SKM-1 treated with dmso at 0.1 percent for 144 hours (cell line): ENCODE measurements around the gene UBR4.
A peak's percentile ranks its signal among the peaks of the same experiment; 100 is the strongest.
"Not testable (repeated sequence)": the region's sequence is repeated elsewhere in the genome, so short reads cannot be mapped to it uniquely, and the experiment has no call there.

ENCODE experiments used
- DNase-seq: peaks from one replicate; lab custom pipeline; 2025; ENCODE audit not compliant: unreplicated experiment; lab: John Stamatoyannopoulos, UW

The UBR4 gene

DNA sequence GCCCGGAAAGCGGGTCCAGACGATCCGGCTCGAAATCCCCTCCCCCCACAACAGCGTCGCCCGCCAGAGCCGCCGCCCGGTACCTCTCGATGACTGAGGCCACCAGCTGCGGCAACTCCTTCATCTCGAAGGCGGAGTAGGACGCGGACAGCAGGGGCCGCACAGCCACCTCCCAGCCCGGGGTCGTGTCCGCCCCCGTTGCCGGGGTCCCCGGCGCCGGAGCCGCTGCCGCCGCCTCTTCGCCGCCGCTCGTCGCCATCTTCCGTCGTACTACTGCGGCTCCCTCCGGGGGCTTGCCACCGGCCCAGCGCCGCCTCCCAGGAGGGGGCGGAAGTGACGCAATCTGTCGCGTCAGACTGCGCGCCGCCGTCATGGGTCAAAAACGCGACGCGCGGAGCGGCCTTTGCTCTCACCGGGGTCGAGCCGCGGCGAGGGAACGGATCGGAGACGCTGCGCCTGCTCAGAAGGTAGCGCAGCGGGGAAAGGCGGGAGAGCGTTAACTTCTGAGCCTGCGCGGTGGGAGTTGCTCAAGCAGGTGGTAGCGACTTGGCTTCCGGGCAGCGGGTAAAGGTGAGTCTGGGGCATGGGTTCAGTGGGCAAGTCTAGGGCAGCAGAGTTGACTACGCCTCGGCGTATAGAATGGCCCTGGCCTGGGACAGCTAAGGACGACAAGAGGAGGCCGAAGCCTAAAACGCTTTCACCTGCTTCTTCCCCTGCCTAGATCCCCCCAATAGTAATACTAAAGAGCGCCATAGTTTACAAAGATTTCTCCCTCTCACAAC is at the start of gene UBR4:
Gene UBR4 (minus strand): TSS at position 277 of the 782 bp plus-strand sequence. CDS start 18 bp downstream, at position 259.
- peak; percentile 94 for DNase-seq

- no peak for DNase-seq
Observed at GRCh38 chr1:19258353-19258752, 48.3 kb upstream of the UBR4 start.

DNA sequence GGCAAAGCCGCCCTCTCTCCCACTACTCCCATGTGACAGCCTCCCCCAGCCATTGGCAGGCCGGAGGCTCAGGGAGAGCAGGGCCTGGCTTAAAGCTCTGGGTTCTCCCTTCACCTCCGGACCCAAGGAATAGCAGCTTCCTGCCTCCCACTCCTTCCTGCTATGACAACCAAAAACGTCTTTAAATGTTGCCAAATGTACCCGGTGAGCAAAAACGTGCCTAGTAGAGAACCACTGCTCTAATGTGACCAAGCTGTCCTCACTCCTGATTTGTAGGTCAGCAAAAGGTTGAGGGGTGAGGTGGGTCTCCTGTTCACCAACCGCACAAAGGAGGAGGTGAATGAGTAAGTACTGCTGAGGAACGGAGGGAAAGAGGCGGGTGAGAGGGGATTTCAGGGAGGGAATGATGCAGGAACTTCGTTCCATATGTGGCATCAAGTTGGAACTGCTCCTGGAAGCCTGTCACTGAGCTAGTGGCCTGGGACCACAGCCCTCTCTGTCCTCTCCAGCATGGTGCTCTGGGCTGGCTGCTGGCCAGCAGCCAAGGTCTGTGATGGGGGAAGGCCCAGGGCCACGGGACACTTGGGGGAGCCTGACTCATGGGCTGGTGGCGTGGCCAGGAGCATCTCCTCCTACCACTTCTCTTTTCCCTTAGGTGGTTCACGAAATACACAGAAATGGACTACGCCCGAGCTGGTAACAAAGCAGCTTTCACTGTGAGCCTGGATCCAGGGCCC is 47.3 kb upstream of the UBR4 start:
- DNase-seq = no peak

GRCh38 chr1:19256301-19256700 is 46.2 kb upstream of the UBR4 start:
- not testable (repeated sequence) for DNase-seq

DNA sequence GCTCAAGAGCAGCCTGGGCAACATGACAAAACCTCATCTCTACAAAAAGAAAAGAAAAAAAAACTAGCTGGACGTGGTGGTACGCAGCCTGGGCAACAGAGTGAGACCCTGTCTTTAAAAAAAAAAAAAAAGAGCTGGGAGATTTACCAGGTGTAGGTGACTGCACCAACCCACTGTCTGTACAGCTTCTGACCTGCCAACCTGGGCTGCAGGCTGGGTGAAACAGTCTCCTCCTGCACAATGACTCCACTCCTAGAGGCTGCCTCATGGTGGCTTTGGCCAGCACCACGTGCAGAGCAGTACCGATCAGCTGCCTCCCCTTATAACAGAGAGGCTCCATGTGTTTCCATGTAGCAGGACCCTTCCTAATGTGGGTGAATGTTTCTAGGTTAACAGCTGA is 45.2 kb upstream of the UBR4 start:
- no peak for DNase-seq

DNA sequence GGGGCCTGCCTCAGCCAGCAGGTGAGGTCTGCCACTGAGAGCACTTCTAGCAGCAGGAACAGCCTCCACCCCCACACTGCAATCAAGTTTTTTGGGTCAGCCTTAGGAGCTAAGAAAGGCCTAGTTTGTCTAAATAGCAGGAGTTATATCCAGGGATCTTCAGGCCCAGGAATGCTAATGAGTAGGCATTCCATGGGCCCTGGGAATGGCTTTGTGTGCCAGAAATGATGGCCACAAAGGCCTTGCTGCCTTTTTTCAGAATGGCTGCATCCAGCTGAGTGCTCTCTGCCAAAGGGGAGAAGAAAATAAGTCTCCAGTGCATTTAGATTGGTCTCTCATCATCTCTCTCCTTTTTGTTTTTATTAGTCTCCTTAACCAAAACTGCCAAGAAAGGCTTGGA is 44.4 kb upstream of the UBR4 start:
- no peak for DNase-seq

GRCh38 chr1:19251305-19252196 is 41.5 kb upstream of the UBR4 start, which contains the start of the genes EMC1 and MRTO4:
TSS of gene EMC1 (minus strand) at chr1:19251524. CDS start at chr1:19251509, 15 bp downstream.
TSS of gene MRTO4 (plus strand) at chr1:19251805. CDS start at chr1:19251836, 31 bp downstream.
- DNase-seq = peak; percentile 85

GRCh38 chr1:19250629-19251304 is 40.7 kb upstream of the UBR4 start:
- DNase-seq = no peak

DNA sequence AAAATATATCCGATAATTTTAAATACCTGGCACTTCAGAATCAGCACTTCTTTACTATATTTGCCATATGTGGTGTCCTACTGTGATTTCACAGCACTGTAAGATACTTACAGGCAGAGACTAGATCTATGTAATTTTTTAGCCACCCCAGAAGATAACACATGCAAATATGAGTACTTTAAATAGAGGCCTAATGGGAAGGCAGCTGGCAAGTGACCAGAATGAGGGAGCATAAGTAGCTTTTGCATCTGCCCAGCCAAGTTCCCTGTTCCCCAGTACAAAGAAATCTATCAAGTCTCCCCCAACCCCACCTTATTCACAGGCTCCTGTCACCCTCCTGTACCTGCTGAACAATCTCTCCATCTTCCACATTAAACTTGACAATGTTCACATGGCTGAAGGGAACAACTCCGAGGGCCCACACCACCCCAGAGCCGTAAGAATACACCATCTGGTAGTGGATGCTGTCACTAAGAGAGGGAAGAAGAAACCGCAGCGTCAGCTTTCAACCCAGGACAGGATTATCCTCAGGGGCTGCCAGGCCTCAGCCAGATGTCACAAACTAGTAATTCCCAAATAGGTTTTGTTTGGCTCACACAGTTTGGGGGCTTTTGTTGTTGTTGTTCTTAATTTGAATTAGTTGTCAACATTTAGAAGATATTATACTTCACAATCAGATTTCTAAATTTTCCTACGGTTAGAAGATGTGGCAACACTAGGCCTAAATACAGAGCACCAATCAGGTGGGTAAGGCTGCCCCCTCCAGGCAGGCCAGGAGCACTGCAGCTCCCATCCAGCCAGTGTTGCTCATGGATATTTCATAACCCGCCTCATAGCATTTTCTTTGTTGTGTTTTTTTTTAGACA is 30.8 kb upstream of the UBR4 start:
- peak; percentile 67 for DNase-seq

DNA sequence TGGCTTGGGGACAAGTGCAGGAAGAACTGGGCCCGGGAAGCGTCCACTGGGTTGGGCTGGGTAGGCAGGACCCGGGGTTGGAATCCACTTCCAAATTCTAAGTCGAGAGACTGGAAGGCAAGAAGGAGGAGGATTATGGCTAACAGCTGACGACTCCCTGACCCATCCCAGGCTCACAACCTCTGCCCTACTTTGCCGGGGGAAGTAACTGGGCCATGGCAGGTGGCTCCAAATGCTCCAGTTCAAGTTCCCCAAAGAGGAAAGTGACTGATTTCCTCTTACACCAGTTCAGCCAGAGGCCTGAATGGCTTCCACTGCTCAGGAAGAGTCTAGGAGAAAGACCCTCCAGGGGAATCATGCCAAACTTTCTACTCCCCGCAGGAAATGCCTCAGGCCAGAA is 29.8 kb upstream of the UBR4 start:
- DNase-seq = no peak

DNA sequence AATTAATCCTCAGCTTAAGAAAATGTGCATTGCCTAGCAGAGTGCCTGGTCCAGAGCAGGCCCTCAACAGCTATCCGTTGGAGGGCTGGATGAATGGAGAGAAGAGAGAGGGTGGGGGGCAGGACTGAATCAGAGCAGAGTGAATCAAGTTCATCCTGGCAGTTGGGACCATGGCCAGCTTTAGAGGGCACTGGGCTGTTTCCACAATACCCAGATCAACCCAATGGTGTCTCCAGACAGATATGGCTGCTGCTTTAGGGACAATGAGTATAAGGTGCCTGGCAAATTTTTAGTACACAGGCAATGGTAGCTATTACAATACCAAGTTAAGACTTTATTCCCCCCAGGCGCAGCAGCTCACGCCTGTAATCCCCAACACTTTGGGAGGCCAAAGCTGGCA is 24.2 kb upstream of the UBR4 start:
- DNase-seq = no peak

DNA sequence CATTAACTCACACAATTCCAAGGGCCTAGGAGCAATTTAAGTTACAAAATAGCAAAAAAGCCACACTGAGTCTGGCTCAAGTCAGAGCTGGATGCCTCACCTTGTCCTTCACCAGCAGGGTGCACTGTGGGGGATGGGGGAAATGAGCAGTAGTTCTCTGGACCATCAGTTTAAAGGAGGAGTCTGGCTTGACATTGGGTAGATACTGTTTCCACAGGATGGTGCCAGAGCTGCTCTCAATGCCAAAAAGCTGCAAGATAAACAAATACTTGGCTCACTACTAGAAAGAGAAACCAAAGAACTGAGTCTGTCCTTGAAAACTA is 22.4 kb upstream of the UBR4 start:
- no peak for DNase-seq

DNA sequence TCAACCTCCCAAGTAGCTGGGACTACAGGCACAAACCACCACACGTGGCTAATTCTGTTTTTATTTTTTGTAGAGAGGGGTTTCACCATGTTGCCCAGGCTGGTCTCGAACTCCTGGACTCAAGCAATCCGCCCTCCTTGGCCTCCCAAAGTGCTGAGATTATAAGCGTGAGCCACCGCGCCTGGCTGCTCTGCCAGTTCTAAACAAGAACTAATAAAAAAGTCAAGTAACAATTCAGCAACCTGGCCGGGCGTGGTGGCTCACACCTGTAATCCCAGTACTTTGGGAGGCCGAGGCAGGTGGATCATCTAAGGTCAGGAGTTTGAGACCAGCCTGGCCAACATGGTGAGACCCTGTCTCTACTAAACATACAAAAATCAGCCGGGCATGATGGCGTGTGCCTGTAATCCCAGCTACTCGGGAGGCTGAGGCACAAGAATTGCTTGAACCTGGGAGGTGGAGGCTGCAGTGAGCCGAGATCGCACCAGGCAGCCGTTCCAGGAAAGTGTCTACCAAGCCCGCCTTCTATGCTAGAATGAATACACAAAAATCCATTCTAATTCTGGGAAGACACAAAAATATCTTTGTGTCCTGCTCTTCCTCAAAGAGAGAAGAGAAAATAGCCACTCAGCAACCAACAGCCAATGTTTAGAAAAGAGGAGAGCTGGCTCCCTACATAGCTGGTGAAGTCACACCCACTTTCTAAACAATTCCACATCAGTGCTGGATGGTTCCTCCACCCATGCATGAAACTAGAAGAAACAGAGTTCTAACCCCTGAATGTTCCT is 21.9 kb upstream of the UBR4 start:
- DNase-seq = not testable (repeated sequence)

DNA sequence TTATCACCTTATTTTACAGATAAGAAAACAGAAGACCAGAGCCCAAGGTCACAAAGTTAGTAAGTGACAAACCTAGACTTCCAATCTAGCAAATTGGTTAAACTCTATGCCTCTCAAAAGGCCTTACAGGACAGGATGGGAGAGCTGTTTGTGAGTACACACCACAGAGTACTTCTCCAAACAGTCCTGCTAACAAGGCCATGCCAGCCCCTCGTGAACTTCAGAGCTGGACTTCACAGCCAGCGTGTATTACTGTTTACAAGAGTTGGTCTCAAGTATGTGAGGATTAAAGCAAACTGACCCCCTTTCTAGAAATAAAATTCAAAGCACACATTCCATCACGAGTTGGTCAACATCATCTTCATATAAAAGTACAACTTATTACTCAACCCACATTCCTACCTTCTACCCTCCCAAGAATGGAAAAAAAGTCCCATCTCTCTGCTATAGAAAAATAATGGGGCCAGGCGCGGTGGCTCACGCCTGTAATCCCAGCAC is 19.8 kb upstream of the UBR4 start:
- no peak for DNase-seq

- DNase-seq = no peak
Observed at GRCh38 chr1:19229229-19229628, 19.2 kb upstream of the UBR4 start.

GRCh38 chr1:19222979-19223824 is 13.1 kb upstream of the UBR4 start:
- DNase-seq = no peak

DNA sequence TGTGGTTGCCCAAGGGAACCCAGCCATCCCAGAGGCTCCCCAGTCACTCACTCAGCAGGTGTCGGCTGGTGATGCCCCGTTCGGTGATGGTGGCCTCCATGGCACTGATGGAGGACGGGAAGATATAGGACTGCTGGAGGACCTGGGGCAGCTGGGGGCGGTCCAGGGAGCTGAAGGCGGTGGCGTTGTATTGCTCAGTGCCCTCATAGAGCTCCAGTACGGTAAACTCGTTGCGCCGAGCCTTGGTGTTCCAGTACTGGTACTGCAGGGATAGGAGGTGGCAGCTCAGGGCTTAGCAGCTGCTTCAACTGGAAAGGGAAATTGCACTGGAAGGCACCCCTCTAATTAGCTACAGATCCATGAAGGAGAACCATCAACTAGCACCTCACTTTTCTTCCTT is 12.5 kb upstream of the UBR4 start:
- no peak for DNase-seq

- DNase-seq = no peak
Observed at GRCh38 chr1:19220991-19221390, 10.9 kb upstream of the UBR4 start.
